GM20000 (cell line): ENCODE measurements around the gene CR1.

Experiments used
- DNase-seq: peaks from one replicate; pipeline ENCODE4 v3.0.0; 2012; ENCODE audit warnings: low spot score
- CTCF ChIP-seq: IDR thresholded peaks from 2 replicates; pipeline ENCODE4 v1.5.1; 2012; ENCODE audit warnings: mild to moderate bottlenecking, control low read depth; ENCODE audit errors: extremely low read depth, missing control alignments

CR1 gene

DNA sequence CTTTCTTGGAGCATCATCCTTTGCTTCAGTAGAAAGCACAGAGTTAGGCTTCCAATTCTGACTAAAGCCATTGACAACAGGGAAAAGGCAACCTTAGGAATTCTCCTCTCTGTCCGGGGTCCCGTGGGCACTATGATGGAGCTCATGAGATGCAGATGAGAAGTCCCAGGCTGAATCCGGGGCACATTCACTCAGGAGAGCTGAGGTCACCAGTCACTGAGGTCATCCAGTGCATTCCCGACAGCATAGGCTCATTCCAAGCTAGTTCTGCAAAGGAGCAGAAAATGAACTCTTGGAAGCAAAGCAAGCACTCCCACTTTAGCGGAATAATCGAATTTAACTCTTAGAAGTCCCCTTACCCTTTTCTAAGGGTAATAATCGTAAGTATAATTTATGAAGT lies 6.8 kb downstream of the CR1 start:
- DNase-seq = no peak
- TF ChIP-seq CTCF = no peak

- no peak for DNase-seq
- TF ChIP-seq CTCF = no peak
Measured at GRCh38 chr1:207503950-207504349, 8.0 kb downstream of the CR1 start.

GRCh38 chr1:207504438-207504837 lies 8.5 kb downstream of the CR1 start:
- TF ChIP-seq CTCF = no peak
- DNase-seq = no peak

- TF ChIP-seq CTCF = no peak
- DNase-seq = no peak
Measured at GRCh38 chr1:207510444-207510843, 14.5 kb downstream of the CR1 start.

DNA sequence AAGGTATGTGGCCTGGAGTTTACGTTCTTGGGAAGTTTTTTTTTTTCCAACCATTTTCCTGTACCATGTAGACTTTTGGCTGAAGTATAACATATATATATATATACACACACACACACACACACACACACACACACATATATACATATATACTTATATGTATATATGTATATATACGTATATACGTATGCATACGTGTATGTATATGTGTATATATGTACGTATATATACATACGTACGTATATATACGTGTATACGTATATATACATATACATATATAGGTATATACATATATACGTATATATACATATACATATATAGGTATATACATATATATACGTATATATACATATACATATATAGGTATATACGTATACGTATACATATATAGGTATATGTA lies 18.9 kb downstream of the CR1 start:
- no peak for DNase-seq
- TF ChIP-seq CTCF = no peak

DNA sequence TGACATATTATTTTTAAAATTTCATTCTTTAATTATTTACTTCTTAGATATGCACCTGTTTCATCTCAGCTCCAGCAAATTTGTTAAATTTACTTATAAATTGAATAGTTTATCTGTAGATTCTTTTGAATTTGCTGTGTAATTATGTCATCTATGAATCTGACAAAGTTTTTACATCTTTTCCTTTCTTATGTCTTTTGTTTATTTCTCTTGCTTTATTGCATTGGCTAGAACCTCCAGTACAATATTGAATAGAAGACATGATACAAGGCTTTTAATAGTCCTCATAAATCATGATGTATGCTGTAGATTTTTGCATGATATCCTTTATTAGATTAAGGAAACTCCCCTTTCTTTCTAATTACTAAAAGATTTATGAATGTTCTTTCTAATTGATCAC lies 20.8 kb downstream of the CR1 start:
- no peak for TF ChIP-seq CTCF
- no peak for DNase-seq

- no peak for DNase-seq
- no peak for TF ChIP-seq CTCF
Measured at GRCh38 chr1:207518608-207519236, 22.8 kb downstream of the CR1 start.
